ENCODE data around the gene C1orf94. TPM values are rescaled to one million over a fixed set of nuclear protein-coding genes. Genes with fewer than 3 reads are reported as not detected.
A peak's percentile ranks its signal among the peaks of the same experiment; 100 is the strongest.
"Not testable (repeated sequence)": the region's sequence is repeated elsewhere in the genome, so short reads cannot be mapped to it uniquely, and the experiment has no call there.

C1orf94 gene
- total RNA-seq, 1 donor: not detected

DNA sequence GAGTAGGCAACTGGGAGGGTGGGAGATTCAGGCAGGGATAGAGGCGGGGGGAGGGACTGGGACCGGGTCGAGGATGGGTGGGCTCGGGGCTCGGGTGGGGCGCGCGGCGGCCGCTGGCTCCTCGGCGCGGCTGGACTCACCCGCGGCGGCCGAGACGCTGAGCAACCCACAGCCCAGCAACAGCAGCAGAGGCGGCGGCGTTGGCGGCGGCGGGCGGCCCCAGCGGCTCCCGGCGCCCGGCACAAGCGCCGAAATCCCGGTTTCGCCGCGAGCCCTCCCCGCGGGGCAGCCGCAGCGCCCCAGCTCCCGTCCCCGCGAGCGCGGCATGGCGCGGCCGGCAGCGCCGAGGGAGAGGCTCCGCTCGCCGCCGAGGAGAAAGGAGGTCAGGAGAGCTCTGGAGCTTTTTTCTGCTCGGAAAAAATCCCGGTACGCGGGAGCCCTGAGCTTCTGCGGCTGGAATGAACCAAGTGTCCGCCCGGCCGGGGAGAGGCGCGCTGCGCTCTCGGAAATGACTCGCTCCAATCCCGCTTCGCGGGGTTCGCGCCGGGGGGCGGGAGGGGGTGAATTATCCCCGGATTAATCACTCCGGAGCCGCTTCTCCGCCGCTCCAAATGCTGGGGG is 11.8 kb upstream of the C1orf94 start, which contains the start of gene CSMD2:
TSS of gene CSMD2 (minus strand) at position 460 of the 621 bp plus-strand sequence. CDS start at position 327, 133 bp downstream.
- peak in 1 of 3 donors; percentile 4 for DNase-seq (ENCODE audit: low read depth in 2 of 3, low spot score in 2 of 3)

DNA sequence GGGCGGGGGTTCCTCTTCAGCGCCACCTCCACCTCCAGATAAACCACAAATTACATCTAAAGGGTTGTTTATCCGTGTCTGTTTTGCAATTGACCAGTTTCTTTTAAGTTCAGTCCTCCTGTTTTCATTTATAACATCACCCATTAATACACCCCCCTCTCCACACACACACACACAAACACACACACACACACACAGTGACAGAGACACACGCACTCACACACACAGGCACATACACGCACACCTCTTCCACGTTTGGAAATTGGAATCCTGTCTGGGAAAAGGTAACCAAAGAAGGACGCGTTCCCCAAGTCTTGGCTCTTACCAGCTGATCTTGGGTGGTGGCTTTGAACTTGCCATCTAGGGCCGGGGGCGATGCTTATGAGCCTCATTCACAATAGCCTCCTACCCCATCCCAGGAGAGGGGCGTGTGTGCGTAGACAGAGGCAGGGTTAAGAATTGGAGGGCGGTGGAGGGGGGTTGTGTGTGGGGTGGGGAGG is 11.2 kb upstream of the C1orf94 start:
- peak in 1 of 3 donors; percentile 4 for DNase-seq (ENCODE audit: low read depth in 2 of 3, low spot score in 2 of 3)

DNA sequence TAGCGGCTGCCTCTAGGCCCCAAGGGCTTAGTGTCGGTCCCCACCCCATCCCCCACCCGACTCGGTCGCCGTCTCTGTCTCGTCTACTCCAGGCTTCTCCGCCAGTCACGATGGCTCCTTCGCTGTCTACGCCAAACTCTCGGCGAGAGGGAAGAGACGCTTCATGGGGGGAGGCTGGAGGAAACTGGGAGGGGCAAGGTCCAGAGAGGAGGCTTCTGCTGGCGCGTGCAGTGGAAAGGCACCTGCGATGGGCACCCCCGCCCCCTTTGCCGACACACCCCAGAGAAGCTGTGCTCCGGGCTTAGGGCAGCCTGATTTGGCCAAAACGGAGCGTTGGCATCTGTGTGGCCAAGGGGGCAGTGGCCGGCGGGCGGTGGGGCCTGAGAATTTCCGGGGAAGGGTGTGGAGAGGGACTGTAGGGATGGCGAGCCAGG is 10.5 kb upstream of the C1orf94 start:
- no peak for DNase-seq (ENCODE audit: low read depth in 2 of 3, low spot score in 2 of 3)

DNA sequence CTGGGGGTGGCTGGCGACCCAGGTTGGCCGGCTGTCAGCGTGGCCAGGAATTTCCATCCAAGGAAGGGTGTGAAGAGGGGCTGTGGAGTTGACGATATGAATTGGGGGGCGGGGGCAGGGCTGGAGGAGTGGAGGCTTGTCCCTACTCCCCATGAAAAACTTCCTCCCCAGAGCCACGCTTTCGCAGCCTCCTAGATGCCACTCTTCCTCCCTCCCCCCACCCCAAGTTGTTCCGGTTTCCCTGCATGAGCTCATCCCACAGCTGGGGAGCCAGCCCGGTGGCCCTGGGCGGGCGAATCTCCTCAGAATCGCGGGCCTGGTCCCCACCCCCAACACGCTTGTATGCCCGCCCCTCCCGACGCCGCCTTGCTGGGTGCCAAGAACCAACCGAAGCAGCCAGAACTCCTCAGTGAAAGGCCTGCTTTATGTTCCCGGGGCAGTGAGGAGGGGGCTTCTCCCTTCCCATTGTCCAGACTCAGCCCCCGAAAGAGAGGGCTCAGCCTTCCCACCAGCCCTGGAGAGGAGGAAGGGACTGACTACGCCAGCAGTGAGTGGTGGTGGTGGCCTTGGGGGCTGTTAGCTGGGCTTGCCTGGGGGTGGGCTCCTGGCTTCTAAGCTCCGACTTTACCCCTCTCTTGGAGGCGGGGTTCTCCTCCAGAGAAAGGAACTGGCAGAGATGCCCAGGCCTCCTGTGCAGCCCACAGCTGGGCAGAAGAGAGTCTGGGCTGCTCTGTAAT is 9.9 kb upstream of the C1orf94 start:
- peak in 1 of 3 donors; percentile 8 for DNase-seq (ENCODE audit: low read depth in 2 of 3, low spot score in 2 of 3)

DNA sequence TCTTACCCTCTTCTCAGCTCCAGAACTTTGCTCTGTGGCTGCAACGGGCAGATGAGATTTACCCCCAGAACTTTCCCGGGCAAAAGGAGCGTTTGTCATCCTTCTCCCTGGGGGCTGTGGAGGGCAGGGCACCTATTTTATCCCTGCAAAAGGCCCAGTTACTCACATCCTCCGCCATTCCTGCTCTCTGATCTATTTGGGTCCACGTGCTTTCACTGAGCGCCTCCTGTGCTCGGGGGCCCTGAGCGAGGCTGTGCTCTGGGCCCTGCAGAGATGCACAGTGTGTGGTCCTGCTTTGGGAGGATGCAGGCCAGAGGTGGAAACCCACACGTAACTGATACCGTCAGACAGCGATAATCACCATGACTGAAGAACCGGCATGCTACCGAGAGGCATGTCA is 9.3 kb upstream of the C1orf94 start:
- DNase-seq (ENCODE audit: low read depth in 2 of 3, low spot score in 2 of 3): no peak

DNA sequence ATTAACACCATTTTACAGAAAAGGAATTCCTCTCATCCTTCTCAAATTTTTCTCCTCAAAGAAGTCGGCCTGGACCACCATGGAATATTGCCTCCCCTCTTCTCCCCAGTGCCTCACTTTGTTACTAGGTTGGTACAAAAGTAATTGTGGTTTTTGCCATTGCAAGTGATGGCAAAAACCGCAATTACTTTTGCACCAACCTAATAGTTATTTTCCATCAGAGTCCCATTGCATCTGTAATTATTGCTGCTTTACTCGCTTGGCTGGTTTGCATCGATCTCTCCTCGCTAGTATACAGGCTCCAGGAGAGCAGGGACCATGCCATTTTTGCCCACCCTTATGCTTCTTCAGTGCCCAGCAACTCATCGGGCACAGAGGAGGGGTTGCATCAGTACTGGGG is 963 bp upstream of the C1orf94 start:
- DNase-seq (ENCODE audit: low read depth in 2 of 3, low spot score in 2 of 3): no peak

DNA sequence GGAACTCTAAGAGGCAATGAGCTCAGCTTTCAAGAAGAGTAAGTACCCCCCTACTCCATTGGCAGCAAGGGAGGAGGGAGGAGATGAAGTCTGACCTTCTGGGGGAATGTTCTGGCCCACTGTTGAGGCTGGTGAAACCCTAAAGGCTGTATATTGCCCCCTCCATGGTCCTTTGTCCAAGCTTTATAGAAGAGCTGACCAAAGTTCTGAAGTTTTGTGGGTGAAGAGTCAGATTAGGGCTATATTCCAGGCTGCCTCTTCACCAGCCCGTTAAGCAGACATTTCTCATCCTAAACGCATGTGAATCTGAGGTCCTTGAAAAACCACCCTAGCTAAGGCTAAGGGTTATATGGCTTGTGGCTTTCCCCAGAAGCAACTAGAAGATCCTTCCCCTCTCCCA is 1.4 kb downstream of the C1orf94 start:
- DNase-seq (ENCODE audit: low read depth in 2 of 3, low spot score in 2 of 3): no peak

DNA sequence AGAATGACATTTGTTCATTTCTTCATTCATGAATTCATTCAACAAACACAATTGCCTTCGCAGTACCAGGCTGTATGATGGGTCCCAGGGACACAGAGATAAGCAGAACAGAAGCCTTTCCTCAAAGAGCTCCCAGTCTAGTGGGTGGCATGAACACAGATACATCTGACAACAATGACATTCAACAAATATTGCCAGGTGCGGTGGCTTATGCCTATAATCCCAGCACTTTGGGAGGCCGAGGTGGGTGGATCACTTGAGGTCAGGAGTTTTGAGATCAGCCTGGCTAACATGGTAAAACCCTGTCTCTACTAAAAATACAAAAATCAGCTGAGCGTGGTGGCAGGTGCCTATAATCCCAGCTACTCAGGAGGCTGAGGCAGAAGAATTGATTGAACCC is 6.7 kb downstream of the C1orf94 start:
- not testable (repeated sequence) for DNase-seq (ENCODE audit: low read depth in 2 of 3, low spot score in 2 of 3)

DNA sequence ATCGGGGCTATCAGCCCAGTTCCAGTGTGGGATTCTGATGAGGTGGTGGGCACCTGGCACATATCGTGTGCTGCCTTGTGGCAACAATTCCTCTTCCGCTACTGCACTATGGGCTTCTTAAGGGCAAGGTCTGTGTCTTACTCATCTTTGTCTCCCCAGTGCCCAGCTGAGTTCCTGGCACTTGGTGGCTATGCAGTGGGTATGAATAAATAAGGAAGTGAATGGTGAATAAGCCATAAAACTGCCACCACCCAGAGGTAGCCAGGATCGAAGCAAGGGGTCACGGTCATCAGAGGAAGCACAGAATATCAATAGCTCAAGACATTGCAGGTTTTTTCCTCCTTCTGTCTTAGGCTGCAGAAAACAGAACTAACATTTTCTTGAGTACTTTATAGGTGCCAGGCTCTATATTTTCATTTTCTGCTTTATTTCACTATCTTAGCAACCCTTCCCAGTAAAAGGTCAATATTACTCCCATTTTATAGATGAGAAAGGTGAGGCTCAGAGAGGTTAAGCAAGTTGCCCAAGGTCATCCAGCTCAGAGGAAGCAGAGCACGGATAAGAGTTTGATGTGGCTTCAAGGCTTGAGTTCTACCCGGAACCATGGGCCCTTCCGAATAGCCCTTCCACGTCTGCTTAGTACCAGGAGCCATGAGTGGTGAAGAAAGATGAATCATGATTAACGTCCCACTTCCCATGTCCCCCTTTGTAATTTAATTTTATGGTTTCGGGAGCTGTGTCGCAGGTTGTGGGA is 10.2 kb downstream of the C1orf94 start:
- no peak for DNase-seq (ENCODE audit: low read depth in 2 of 3, low spot score in 2 of 3)

DNA sequence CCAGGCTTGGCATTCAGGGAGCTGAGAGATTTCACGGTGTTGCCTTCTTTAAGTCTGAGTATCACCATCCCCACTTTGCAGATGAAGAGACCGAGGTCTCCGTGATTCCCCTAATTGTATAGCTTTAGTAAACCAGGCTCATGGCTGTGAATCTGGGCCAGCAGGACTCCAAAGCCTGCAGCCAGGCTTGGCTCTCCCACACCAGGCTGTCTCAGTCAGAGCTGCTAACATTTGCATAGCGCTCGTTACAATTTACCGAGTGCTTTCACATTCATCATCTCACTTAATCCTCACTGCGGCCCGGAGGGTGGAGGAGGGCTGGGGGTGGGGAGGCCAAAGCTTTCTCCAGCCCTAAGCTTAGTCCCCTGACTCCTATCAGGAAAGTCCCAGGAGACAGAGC is 11.7 kb downstream of the C1orf94 start:
- DNase-seq (ENCODE audit: low read depth in 2 of 3, low spot score in 2 of 3): no peak

DNA sequence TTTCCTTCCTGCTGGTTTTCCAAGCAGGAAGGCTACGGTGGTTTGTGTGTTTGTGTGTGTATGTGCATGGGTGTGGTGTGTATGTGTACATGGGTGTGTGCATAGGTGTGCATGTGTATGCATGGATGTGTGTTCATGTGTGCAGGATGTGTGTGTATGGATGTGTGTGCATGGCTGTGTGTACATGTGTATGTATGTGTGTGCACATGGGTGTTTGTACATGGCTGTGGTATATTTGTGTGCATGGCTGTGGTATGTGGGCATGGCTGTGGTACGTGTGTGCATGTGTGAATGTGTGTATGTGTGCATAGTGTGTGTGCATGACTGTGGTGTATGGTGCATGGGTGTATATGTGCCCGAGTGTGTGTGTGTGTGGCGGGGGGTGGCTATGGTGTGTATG is 12.3 kb downstream of the C1orf94 start:
- no peak for DNase-seq (ENCODE audit: low read depth in 2 of 3, low spot score in 2 of 3)

DNA sequence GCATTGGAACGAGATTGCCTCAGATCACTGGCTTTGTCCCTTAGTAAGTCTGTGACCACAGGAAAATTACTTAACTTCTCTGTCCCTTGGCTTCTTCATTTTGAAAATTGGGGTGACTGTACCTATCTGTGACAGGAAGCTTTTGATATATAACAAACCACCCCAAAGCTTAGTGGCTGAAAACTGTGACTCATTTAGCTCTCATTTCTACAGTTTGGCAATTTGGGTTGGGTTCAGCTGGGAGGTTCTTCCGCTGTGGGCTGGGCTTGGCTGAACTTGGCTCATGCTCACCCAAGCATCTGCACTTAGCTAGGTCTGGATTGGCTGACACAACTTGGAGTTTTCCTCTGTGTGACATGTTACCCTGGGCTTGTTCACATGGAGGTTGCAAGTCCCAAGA is 14.0 kb downstream of the C1orf94 start:
- no peak for DNase-seq (ENCODE audit: low read depth in 2 of 3, low spot score in 2 of 3)

DNA sequence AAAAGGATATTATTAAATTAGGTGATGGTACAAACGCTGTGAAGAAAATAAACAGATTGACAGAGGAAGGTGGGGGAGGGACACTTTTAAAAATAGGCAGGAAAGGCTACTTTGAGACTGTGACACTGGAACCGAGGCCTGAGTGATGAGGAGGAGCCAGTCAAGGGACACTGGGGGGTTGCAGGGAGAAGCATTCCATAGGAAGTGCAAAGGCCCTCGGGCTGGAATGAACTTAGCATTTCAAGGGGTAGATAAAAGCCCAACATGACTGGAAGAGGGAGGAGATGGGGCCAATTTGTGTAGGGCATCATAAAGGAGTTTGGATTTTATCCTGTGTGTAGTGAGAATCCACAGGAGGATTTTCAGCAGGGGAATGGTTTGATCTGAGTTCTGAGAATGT is 15.9 kb downstream of the C1orf94 start:
- no peak for DNase-seq (ENCODE audit: low read depth in 2 of 3, low spot score in 2 of 3)

DNA sequence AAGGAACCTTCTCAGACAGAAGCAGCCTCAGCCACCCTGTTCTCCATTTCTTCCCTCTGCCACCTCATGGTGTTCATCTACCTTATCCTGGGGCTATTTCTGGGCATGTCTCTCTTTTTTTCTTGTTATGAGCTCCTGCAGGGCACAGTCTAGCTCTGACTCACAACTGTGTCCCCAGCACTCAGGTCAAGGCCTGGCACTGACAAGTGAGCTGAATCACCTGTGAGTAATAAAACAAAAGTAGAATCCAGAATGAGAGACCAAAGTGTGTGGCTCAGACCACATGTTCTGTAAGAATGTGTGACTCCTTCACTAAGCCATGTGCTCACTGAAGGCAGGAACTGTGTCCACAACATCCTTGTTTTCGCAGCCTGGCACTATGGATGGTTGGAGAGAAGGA is 23.2 kb downstream of the C1orf94 start:
- DNase-seq (ENCODE audit: low read depth in 2 of 3, low spot score in 2 of 3): no peak

DNA sequence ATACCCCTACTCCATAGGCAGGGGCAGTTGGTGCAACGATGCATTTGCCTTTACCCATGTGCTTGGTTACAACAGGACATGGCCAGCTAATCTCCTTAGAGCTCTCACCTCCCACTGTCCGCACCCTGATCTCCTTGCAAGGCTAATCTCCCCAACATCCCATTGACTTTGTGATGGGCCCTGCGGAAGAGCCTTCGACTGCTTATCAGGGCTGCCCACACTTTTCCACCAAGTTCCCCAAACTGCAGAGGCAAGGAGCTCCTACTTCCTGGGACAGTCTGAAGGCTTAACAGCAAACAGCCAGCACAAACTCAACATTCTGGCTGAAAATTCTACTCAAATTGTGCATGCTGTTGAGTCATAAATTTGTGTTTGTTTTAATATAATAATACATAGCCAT is 36.0 kb downstream of the C1orf94 start:
- DNase-seq (ENCODE audit: low read depth in 2 of 3, low spot score in 2 of 3): no peak

DNA sequence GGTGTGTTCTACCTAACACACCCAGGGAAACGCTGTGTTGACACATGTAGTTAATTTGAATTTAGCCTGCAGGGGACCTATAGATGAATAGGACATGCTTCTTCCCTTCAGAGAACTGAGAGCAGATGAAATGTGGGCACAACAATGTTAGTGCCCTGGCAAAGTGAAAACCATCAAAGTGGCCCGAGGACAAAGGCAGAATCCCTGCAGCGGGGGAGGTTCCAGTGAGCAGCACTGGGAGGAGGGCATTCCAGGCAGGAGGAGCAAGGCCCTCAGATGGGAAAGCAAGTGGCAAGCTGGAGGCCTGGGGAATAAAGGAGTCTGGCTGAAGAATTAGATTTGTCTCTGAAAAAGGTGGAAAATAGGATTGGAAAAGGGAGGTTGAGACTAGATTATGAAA is 37.2 kb downstream of the C1orf94 start:
- DNase-seq (ENCODE audit: low read depth in 2 of 3, low spot score in 2 of 3): no peak

DNA sequence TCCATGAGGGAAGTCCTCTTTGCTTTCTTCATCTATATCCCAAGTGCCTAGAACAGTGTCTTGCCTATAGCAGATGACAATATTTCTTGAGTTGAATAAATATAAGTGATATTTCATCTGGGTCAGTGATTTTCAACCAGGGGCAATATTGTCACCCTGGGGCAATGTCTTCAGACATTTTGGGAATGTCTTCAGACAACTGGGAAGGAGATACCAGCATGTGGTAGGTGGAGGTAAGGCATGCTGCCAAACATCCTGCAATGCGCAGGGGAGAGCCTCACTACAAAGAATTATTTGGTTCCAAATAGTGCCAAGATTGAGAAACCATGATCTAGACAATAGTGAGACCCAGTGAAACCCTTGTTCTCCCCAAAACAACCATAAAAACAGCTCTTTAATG is 54.7 kb downstream of the C1orf94 start:
- no peak for DNase-seq (ENCODE audit: low read depth in 2 of 3, low spot score in 2 of 3)

DNA sequence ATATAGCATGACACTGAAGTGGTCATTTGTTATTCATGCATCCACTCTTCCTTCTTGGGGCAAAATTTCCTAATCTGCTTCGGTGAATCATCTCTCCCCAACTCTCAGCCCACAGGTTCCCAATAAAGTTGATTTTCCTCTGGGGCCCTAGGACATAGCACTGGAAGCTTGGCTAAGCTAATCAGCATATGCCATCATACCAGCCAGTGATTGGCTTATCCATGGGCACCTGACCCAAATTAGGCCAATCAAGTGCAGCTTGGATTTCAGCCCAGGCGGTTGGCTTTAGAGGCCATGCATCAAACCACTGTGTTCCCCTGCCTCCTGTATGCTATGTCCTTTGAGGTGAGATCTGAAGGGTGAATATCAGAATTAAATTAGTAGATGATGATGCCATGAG is 58.9 kb downstream of the C1orf94 start:
- no peak for DNase-seq (ENCODE audit: low read depth in 2 of 3, low spot score in 2 of 3)

DNA sequence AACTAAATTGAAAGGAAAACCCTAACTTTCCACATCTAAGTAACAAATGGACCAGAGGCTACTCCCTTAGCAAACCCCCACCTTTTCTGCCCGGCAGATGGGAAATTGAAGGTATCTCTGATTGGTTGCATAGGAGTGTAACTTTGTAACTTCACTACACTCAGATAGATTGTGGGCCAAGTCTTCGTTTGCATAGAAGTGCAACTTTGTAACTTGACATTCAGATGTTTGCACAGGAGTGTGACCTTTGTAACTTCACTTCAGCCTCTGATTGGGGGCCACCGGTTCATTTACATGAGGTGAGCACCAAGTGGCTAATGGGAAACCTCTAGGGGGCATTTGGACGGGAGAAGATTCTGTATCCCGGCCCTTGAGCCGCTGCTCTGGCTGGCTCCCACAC is 59.4 kb downstream of the C1orf94 start:
- no peak for DNase-seq (ENCODE audit: low read depth in 2 of 3, low spot score in 2 of 3)

DNA sequence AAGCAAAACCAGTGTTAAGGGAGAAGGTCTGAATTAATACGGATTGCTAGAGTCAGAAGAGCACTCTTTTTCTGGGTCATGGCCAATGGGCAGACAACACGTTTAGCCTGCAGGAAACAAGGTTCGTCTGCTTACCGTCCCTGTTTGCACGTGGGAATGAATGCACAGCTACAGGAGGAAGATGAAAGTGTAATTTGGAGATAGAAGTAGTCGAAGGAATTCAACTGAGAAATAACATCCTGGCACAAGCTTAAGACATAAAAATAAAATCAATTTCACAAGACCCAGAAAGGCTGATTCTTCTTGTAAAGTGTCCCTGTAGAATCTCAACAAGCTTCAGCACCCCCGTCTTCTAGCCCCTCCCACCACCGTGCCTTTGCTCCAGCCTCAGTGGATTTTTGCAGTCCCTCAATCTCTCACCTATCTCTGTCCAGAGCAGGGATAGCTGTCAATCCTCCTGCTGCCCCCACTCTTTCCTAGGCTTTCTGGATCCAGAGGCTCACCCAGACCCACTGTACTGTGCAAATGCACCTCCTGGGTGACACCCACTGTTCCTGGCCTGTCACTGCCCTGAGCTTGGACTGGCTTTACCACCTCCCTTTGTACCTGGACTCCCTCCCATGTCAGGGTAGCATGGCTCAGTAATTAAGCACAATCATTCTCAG is 60.6 kb downstream of the C1orf94 start:
- no peak for DNase-seq (ENCODE audit: low read depth in 2 of 3, low spot score in 2 of 3)

DNA sequence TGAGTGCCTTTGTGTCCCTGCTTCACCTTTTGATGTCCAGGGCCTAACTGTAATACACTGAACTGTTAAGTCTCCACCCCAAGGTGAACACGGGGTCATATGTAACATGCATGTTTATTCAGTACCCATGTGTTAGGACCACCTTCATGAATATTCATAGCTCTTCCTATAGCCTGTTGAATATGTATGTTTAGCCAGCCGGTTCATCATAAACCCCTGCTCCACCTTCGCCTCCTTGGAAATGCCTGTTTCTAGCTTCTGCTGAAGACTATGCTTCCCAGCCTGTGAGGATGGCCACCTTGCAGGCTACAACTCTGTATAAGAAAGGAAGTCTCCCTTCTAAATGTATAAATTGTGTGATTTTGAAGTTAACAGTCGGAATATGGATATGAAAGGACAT is 69.3 kb downstream of the C1orf94 start:
- DNase-seq (ENCODE audit: low read depth in 2 of 3, low spot score in 2 of 3): no peak

All from hematopoietic multipotent progenitor cell (in vitro differentiated cells).